Choroid plexus epithelial cell (primary cell): Measurements from ENCODE around the gene TOLLIP.

Source experiments
- DNase-seq: peaks from one replicate; pipeline ENCODE4 v3.0.0-alpha.2; 2010; ENCODE audit warnings: low read depth
- H3K4me3 ChIP-seq: 2 replicates; pipeline ENCODE4 v1.5.1; 2011; ENCODE audit warnings: low read depth, mild to moderate bottlenecking, control low read depth, low read length, moderate library complexity
- TF ChIP-seq, protein P1 (sequence below): conservative IDR thresholded peaks from 2 replicates; pipeline ENCODE4 v1.5.1; 2011; ENCODE audit warnings: low read depth, mild to moderate bottlenecking, control low read depth, inconsistent platforms, low read length, moderate library complexity

TOLLIP gene

DNA sequence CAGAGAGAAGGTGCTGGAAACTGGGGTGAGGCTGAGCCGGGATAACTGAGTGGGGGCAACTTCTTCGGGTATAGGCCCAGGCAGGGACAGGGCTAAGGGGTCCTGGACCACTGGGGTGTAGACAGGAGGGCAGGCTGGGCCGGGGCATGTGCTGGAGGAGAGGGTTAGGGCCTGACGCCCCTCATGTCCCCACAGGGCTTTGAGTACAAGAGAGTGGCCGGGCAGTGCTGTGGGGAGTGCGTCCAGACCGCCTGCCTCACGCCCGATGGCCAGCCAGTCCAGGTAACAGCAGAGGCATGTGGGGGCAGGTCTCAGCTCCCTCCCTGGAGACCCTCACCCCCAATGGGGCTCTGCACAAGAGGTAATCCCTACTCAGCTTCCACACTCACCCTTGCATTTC lies 49.9 kb downstream of the TOLLIP start:
- TF ChIP-seq, protein P1, sequence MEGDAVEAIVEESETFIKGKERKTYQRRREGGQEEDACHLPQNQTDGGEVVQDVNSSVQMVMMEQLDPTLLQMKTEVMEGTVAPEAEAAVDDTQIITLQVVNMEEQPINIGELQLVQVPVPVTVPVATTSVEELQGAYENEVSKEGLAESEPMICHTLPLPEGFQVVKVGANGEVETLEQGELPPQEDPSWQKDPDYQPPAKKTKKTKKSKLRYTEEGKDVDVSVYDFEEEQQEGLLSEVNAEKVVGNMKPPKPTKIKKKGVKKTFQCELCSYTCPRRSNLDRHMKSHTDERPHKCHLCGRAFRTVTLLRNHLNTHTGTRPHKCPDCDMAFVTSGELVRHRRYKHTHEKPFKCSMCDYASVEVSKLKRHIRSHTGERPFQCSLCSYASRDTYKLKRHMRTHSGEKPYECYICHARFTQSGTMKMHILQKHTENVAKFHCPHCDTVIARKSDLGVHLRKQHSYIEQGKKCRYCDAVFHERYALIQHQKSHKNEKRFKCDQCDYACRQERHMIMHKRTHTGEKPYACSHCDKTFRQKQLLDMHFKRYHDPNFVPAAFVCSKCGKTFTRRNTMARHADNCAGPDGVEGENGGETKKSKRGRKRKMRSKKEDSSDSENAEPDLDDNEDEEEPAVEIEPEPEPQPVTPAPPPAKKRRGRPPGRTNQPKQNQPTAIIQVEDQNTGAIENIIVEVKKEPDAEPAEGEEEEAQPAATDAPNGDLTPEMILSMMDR: no peak
- DNase-seq: no peak
- H3K4me3 ChIP-seq: no peak overlapping the region

DNA sequence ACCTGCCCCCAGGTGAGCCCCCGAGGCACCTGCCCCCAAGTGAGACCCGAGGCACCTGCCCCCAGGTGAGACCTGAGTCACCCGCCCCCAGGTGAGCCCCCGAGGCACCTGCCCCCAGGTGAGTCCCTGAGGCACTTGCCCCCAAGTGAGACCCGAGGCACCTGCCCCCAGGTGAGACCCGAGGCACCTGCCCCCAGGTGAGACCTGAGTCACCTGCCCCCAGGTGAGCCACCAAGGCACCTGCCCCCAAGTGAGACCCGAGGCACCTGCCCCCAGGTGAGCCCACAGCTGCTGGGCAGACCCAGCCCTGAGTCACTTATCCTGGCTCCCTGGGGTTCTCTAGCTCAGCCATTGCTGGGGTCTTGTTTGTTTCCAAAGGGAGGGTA lies 50.4 kb downstream of the TOLLIP start:
- H3K4me3 ChIP-seq: no peak overlapping the region
- no peak for DNase-seq
- TF ChIP-seq, protein P1: no peak

DNA sequence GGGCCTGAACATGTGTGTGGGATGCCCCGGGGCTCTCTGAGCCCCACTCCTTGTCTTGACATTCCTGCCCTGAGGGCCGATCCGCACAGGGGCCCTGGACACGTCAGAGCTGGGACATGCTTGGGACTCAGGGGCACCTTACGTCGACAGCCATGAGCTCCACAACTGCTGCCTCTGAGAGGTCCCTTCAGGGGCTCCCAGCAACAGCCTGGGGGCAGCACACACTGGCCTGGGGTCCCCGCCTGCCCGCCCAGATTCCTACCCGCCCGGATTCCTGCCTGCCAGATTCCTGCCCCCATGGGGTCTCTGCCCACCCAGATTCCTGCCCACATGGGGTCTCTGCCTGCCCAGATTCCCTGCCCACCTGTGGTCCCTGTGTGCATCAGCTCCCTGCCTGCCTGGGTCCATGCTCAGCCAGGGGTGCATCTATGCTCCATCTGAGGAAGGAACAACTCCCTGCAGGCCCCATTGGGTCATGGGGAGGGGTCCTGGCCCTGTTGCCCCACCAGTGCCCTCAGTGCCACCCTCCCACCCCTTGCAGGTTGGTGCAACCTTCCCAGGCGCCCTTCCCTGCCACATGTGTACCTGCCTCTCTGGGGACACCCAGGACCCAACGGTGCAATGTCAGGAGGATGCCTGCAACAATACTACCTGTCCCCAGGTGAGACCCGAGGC lies 50.9 kb downstream of the TOLLIP start:
- TF ChIP-seq, protein P1: no peak
- H3K4me3 ChIP-seq: no peak overlapping the region
- DNase-seq: no peak

DNA sequence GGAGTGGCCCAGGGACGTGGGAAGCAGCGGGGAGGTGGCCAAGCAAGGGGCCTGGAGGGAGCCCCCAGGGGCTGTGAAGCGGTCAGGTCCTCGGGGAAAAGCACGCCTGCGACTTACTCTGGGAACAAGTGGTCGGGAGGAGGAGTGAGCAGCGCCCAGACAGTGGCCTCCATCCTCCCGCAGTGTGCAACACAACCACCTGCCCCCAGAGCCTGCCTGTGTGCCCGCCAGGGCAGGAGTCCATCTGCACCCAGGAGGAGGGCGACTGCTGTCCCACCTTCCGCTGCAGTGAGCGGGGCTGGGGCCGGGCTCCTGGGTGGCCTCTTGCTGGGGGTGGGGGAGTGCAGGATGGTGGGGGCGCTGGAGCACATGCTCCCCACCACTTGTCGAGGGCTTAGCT lies 51.5 kb downstream of the TOLLIP start:
- TF ChIP-seq, protein P1: no peak
- no peak overlapping the region for H3K4me3 ChIP-seq
- DNase-seq: no peak

DNA sequence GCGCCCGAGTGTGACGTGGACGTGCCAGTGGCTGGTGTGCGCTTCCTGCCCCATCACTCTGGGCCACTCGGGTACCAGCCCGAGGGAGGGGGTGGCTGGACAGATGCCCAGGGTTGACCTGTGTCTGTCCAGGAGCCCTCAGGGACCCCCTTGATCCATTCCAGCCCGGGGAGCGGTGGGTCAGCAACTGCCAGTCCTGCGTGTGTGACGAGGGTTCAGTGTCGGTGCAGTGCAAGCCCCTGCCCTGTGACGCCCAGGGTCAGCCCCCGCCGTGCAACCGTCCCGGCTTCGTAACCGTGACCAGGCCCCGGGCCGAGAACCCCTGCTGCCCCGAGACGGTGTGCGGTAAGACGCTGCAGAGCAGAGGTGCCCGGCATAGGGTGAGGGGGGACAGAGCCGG lies 52.1 kb downstream of the TOLLIP start:
- no peak overlapping the region for H3K4me3 ChIP-seq
- DNase-seq: no peak
- TF ChIP-seq, protein P1: no peak

DNA sequence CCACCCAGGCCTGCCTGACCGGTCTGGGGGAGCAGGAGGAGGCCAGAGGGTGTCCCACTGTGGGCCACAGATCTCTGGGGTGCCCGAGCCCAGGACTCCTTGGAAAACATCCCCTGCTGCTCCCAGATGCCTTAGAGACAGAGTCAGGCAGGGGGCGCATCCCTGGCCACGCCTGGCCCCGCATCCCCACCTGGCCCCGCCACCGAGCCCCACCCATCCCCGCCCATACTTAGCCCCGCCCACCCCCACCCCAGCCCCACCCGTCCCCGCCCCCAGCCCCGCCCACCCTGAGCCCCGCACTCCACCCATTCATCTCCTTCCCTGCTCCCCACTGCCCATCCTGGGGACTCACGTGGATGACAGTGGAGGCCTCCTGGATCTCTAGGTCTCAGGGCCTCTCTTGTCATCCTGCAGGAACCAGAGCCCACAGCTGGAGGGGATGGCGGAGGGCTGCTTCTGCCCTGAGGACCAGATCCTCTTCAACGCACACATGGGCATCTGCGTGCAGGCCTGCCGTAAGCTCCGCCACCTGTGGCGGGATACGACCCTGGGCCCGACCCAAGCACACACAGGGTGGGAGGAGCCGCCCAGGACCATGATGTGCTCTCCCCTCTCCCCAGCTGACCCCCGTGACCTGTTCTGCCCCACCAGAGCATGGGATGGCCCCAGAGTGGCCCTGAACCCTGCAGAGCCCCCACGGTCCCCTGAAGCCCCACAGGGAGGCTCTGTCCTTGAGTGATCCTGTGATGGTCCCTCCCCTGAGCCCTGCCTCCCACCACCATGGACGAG lies 53.0 kb downstream of the TOLLIP start:
- DNase-seq: no peak
- TF ChIP-seq, protein P1: no peak
- H3K4me3 ChIP-seq: no peak overlapping the region
